DND-41 (cell line): ENCODE measurements around the gene PPP1R13B.

Source experiments
- EZH2 ChIP-seq: IDR thresholded peaks from 3 replicates; pipeline ENCODE4 v1.6.1; 2012; ENCODE audit warnings: borderline replicate concordance, low read depth, mild to moderate bottlenecking, moderate library complexity, low read length, inconsistent platforms; ENCODE audit not compliant: severe bottlenecking
- TF ChIP-seq, protein P1 (sequence below): IDR thresholded peaks from 2 replicates; pipeline ENCODE4 v1.5.1; 2012; ENCODE audit warnings: borderline replicate concordance, low read length, moderate library complexity, mild to moderate bottlenecking; ENCODE audit not compliant: poor library complexity, severe bottlenecking; ENCODE audit errors: extremely low read depth

DNA sequence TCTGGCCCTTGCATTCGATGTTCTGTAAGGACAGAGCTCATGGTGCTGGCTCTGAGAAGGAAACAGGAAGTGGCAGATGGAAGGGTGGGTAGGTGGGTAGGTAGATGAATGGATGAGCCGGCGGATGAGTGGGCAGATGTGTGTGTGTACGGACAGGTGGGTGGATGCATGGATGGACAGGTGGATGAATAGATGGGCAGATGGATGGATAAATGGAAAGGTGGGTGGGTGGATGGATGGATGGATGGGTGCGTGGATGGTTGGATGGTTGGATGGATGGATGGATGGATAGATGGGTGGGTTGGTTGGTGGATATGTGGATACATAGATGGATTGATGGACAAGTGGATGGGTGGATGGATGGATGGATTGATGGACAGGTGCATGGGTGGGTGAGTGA, 27.6 kb upstream of the PPP1R13B start:
- TF ChIP-seq, protein P1, sequence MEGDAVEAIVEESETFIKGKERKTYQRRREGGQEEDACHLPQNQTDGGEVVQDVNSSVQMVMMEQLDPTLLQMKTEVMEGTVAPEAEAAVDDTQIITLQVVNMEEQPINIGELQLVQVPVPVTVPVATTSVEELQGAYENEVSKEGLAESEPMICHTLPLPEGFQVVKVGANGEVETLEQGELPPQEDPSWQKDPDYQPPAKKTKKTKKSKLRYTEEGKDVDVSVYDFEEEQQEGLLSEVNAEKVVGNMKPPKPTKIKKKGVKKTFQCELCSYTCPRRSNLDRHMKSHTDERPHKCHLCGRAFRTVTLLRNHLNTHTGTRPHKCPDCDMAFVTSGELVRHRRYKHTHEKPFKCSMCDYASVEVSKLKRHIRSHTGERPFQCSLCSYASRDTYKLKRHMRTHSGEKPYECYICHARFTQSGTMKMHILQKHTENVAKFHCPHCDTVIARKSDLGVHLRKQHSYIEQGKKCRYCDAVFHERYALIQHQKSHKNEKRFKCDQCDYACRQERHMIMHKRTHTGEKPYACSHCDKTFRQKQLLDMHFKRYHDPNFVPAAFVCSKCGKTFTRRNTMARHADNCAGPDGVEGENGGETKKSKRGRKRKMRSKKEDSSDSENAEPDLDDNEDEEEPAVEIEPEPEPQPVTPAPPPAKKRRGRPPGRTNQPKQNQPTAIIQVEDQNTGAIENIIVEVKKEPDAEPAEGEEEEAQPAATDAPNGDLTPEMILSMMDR = no peak
- no peak for TF ChIP-seq EZH2
